ENCODE results near the gene C4A.

Gene C4A

DNA sequence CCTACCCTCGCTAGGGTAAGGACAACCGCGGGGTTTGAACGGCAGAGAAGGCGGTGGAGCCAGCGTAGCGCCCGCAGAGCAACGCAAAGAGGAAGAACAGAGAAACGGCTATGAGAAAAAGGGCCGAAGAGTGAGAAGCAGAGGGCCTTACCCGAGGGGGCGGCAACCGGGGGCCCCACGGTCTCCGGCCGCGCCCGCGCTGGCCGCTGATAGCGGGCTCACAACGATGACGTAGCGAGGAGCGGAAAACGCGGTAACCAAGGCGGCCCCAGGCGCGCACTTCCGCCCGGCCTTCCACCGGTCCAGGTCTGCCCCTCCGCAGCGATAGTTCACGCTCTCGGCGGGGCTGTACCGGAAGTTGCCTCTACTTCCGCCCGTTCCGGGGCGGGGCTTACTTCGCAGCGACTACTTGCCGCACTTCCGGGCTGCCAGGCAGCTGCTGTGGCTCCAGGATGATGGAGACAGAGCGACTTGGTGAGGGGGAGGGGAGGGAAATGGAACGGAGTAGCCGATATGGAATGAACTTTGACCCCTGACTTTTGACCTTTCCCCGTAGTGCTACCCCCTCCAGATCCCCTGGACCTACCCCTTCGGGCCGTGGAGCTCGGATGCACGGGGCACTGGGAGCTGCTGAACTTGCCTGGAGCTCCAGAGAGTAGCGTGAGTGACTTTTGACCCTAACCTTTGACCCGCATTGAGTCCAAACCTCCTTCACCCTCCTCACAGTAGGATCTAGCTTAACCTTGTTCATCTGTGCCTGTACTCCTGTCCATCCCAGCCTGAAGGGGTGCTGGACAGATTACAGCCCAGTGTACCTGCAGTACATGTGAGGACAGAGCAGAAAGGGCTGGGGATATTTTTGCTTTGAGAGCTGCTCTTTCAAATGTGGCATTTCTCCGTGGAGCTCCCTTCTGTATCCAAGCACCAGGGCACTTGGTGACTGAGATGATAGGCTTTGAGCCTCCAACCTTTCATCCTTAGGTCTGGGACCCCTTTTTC is 22.8 kb upstream of the C4A start, which contains the start of the genes NELFE and SKIC2:
Gene NELFE (minus strand): TSS at position 231 of the 999 bp plus-strand sequence. CDS start 525 bp downstream, outside the sequence.
Gene SKIC2 (plus strand): TSS at position 435 of the 999 bp plus-strand sequence. CDS start 18 bp downstream, at position 453.
- DNase-seq (ENCODE audit: extremely low spot score) = peak; percentile 100
- ChIA-PET CTCF (interaction anchor here (0.9 to 2.5 kb wide), 6 partner anchors 7 to 189 kb away, joined by 3 to 8 read pairs (median 4); partner anchors contain the start of gene CFB), POLR2A (interaction anchor here (2.4 kb wide), 1 partner anchor 12 kb away, joined by 15 read pairs; the partner anchor contains the start of gene DXO)
- TF ChIP-seq, protein P1, sequence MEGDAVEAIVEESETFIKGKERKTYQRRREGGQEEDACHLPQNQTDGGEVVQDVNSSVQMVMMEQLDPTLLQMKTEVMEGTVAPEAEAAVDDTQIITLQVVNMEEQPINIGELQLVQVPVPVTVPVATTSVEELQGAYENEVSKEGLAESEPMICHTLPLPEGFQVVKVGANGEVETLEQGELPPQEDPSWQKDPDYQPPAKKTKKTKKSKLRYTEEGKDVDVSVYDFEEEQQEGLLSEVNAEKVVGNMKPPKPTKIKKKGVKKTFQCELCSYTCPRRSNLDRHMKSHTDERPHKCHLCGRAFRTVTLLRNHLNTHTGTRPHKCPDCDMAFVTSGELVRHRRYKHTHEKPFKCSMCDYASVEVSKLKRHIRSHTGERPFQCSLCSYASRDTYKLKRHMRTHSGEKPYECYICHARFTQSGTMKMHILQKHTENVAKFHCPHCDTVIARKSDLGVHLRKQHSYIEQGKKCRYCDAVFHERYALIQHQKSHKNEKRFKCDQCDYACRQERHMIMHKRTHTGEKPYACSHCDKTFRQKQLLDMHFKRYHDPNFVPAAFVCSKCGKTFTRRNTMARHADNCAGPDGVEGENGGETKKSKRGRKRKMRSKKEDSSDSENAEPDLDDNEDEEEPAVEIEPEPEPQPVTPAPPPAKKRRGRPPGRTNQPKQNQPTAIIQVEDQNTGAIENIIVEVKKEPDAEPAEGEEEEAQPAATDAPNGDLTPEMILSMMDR (IDR thresholded peaks at IDR 0.05; ENCODE audit: control extremely low read depth, extremely low read depth, low read depth, missing control alignments) = no peak

DNA sequence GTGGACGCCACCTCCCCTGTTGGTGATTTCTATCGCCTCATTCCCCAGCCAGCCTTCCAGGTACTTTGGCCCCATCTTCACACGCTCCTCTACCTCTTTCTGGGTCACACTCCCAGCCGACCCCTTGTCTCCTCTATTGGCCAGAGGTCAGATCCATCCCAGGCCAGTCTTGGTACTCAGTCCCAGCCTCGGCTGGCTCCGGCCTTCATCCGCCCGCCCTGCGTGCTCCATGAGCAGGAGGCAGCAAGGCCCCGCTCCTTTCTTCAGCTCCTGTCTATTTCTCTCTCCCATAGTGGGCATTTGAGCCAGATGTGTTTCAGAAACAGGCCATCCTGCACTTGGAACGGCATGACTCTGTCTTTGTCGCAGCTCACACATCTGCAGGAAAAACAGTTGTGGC is 20.2 kb upstream of the C4A start:
- CTCF ChIA-PET = interaction anchor here (1.1 kb wide), 1 partner anchor 9 kb away, joined by 4 read pairs; no protein-coding TSS in a partner anchor
- TF ChIP-seq, protein P1 (IDR thresholded peaks at IDR 0.05; ENCODE audit: control extremely low read depth, extremely low read depth, low read depth, missing control alignments) = no peak
- POLR2A ChIA-PET = no interaction called here
- no peak for DNase-seq (ENCODE audit: extremely low spot score)

DNA sequence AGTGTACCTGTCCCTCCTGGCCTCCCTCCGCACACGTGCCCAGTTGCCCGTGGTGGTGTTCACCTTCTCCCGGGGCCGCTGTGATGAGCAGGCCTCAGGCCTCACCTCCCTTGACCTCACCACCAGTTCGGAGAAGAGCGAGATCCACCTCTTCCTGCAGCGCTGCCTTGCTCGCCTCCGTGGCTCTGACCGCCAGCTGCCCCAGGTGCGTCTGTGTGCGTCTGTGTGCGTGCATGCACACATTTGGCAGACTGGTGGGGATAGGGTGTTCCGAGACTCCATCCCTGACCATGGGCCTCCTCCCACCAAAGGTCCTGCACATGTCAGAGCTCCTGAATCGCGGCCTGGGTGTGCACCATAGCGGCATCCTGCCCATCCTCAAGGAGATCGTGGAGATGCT is 17.9 kb upstream of the C4A start:
- DNase-seq (ENCODE audit: extremely low spot score) = no peak
- TF ChIP-seq, protein P1 (IDR thresholded peaks at IDR 0.05; ENCODE audit: control extremely low read depth, extremely low read depth, low read depth, missing control alignments) = no peak
- POLR2A ChIA-PET = no interaction called here
- CTCF ChIA-PET = no interaction called here

DNA sequence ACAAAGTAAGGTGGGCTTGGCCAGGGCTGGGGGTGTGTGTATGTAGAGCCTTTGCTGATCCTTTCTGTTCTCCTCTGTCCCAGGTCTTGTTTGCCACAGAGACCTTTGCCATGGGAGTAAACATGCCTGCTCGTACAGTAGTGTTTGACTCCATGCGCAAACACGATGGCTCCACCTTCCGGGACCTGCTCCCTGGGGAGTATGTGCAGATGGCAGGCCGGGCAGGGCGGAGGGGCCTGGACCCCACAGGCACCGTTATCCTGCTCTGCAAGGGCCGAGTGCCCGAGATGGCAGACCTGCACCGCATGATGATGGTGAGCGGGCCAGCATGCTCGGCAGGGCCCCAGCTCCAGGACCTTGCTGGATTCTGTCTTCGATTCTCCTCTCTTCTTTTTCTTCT is 16.2 kb upstream of the C4A start:
- TF ChIP-seq, protein P1 (IDR thresholded peaks at IDR 0.05; ENCODE audit: control extremely low read depth, extremely low read depth, low read depth, missing control alignments) = no peak
- POLR2A ChIA-PET = no interaction called here
- CTCF ChIA-PET = interaction anchor here (1.5 to 1.6 kb wide), 2 partner anchors 9 to 14 kb away, joined by 3 to 6 read pairs; no protein-coding TSS in a partner anchor
- DNase-seq (ENCODE audit: extremely low spot score) = no peak

DNA sequence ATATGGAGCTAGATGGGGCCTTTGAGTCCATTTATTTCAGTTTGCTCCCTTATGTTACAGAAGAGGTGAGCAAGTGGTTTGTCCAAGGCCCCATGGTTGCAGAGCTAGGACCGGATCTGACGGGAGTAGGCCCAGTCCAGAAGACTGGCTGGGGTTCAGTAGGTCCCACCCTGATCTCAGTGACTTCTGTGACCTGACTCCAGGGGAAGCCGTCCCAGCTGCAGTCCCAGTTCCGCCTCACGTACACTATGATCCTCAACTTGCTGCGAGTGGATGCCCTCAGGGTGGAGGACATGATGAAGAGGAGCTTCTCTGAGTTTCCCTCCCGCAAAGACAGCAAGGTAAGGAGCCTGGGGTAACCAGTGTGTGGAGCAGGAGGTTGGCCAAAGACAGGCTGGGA is 15.4 kb upstream of the C4A start:
- TF ChIP-seq, protein P1 (IDR thresholded peaks at IDR 0.05; ENCODE audit: control extremely low read depth, extremely low read depth, low read depth, missing control alignments) = no peak
- ChIA-PET POLR2A (interaction anchor here (1.2 kb wide), 1 partner anchor 391 kb away, joined by 3 read pairs; the partner anchor contains the start of gene TNF), CTCF (interaction anchor here (1.2 to 2.8 kb wide), 3 partner anchors 8 to 14 kb away, joined by 4 to 6 read pairs (median 6); no protein-coding TSS in a partner anchor)
- DNase-seq (ENCODE audit: extremely low spot score) = no peak
